ENCODE data around the gene TCF4. TPM values are rescaled to one million over a fixed set of nuclear protein-coding genes. Genes with fewer than 3 reads are reported as not detected.

TCF4 gene
- total RNA-seq, 6 donors from 2014 or later, result 70.6 to 115 (median 92.4) TPM

GRCh38 chr18:55265130-55265675 is 322.8 kb downstream of the TCF4 start:
- DNase-seq, result no peak
- Histone ChIP-seq H3K36me3 (peaks cover 0 to 65% (median 5%) of the 10 kb centered on the region in 4 donors), H3K4me3 (no peak overlapping the region), H3K27me3 (no peaks in the 10 kb centered on the region), H3K4me1 (peaks cover 15 to 31% (median 17%) of the 10 kb centered on the region in 4 donors), H3K27ac (peak overlapping the region in 2 of 4 donors; percentile 27 to 61), H3K9me3 (no peaks in the 10 kb centered on the region)
- 53 to 66% methylated on average over 5 of the region's 5 CpGs for WGBS, 2 donors
- TF ChIP-seq CTCF (IDR thresholded peaks at IDR 0.05) (no peak), POLR2A (IDR thresholded peaks at IDR 0.05) (no peak), EP300 (IDR thresholded peaks at IDR 0.05) (no peak)
- ATAC-seq (ENCODE audit: low FRiP score in 2 of 2), result no peak

- no peaks in the 10 kb centered on the region for H3K27me3 ChIP-seq
- DNase-seq (no peak), ATAC-seq (ENCODE audit: low FRiP score in 2 of 2) (no peak)
- peaks cover 15 to 31% (median 17%) of the 10 kb centered on the region in 4 donors for H3K4me1 ChIP-seq
- no peak for TF ChIP-seq POLR2A (IDR thresholded peaks at IDR 0.05)
- TF ChIP-seq EP300 (IDR thresholded peaks at IDR 0.05), result no peak
- TF ChIP-seq CTCF (IDR thresholded peaks at IDR 0.05), result no peak
- TF ChIP-seq POLR2AphosphoS5 (IDR thresholded peaks at IDR 0.05), result no peak
- 26 to 43% methylated on average over 3 of the region's 3 CpGs for WGBS, 2 donors
- no peak overlapping the region for H3K4me3 ChIP-seq
- peak overlapping the region in 1 of 4 donors; percentile 61 for H3K27ac ChIP-seq
- H3K9me3 ChIP-seq, result no peaks in the 10 kb centered on the region
- H3K36me3 ChIP-seq, result peaks cover 0 to 70% (median 7%) of the 10 kb centered on the region in 4 donors
Measured at GRCh38 chr18:55264108-55264507, 323.9 kb downstream of the TCF4 start.

- H3K36me3 ChIP-seq, result peaks cover 0 to 61% (median 6%) of the 10 kb centered on the region in 4 donors
- peaks cover 4 to 24% (median 9%) of the 10 kb centered on the region in 4 donors for H3K4me1 ChIP-seq
- 43 to 62% methylated on average over 1 of the region's 1 CpG for WGBS, 2 donors
- DNase-seq (no peak), ATAC-seq (ENCODE audit: low FRiP score in 2 of 2) (no peak)
- no peaks in the 10 kb centered on the region for H3K27me3 ChIP-seq
- TF ChIP-seq CTCF (IDR thresholded peaks at IDR 0.05), result no peak
- TF ChIP-seq POLR2A (IDR thresholded peaks at IDR 0.05), result no peak
- no peak for TF ChIP-seq EP300 (IDR thresholded peaks at IDR 0.05)
- TF ChIP-seq POLR2AphosphoS5 (IDR thresholded peaks at IDR 0.05), result no peak
- no peak overlapping the region for H3K27ac ChIP-seq
- H3K4me3 ChIP-seq, result no peak overlapping the region
- no peaks in the 10 kb centered on the region for H3K9me3 ChIP-seq
Measured at GRCh38 chr18:55262021-55262560, 325.9 kb downstream of the TCF4 start.

GRCh38 chr18:55261253-55261652 is 326.7 kb downstream of the TCF4 start:
- DNase-seq, result no peak
- H3K27me3 ChIP-seq, result no peaks in the 10 kb centered on the region
- H3K9me3 ChIP-seq, result no peaks in the 10 kb centered on the region
- TF ChIP-seq EP300 (IDR thresholded peaks at IDR 0.05) (no peak), POLR2AphosphoS5 (IDR thresholded peaks at IDR 0.05) (no peak), CTCF (IDR thresholded peaks at IDR 0.05) (no peak), POLR2A (IDR thresholded peaks at IDR 0.05) (no peak)
- H3K4me3 ChIP-seq, result no peak overlapping the region
- H3K4me1 ChIP-seq, result peaks cover 4 to 20% (median 9%) of the 10 kb centered on the region in 4 donors
- no peak overlapping the region for H3K27ac ChIP-seq
- 76 to 80% methylated on average over 4 of the region's 4 CpGs for WGBS, 2 donors
- H3K36me3 ChIP-seq, result peaks cover 0 to 61% (median 7%) of the 10 kb centered on the region in 4 donors
- no peak for ATAC-seq (ENCODE audit: low FRiP score in 2 of 2)

GRCh38 chr18:55258088-55258487 is 329.9 kb downstream of the TCF4 start:
- Histone ChIP-seq H3K27ac (no peak overlapping the region), H3K27me3 (no peaks in the 10 kb centered on the region), H3K4me3 (no peak overlapping the region), H3K4me1 (peaks cover 0 to 8% (median 1%) of the 10 kb centered on the region in 4 donors), H3K36me3 (peaks cover 0 to 76% (median 9%) of the 10 kb centered on the region in 4 donors), H3K9me3 (no peaks in the 10 kb centered on the region)
- TF ChIP-seq POLR2A (IDR thresholded peaks at IDR 0.05) (no peak), CTCF (IDR thresholded peaks at IDR 0.05) (no peak), EP300 (IDR thresholded peaks at IDR 0.05) (no peak), POLR2AphosphoS5 (IDR thresholded peaks at IDR 0.05) (no peak)
- WGBS, 2 donors, result 88 to 89% methylated on average over 4 of the region's 4 CpGs
- ATAC-seq (ENCODE audit: low FRiP score in 2 of 2) (no peak), DNase-seq (no peak)

All from upper lobe of left lung (tissue), 6 donors.